ENCODE measurements around the gene AQP1.

The AQP1 gene

DNA sequence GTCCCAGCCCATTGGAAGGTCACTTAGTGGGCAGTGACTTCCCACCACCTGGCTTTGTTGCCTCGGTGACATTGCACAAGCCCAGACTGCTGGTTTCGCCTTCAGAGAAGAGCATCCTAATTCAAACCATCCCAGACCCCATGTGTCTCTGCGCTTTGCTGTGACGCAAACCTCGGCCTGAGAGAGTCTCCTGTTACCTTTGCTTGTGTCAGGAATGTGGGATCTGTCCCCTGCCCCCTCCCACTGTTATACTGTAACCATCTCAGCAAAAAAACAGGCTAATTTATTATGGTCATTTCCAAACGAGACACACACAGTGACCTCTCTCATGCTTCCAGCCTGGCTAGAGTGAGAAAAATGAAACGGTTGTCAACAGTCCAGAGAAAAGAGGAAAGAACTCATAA is 25.0 kb upstream of the AQP1 start:
- no peak for DNase-seq

DNA sequence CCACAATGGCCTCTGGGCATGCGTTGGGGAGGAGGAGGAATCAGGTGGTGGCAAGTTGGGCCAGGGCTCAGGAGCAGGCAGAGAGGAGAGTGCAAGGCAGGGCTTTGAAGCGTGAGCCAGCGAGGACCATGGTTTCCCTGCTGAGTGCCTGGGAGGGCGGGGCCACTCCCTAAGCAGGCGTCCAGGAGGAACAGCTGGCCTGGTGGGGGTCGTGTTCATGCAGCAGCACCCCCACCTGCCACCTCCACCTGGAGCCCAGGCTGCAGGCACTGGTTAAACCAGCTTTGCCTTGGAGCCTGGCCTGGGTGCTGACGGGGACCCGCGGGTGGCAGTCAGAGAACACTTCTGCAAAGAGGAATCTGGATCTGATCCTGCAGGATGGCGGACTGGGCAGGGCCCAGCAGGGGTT is 24.2 kb upstream of the AQP1 start:
- no peak for DNase-seq

DNA sequence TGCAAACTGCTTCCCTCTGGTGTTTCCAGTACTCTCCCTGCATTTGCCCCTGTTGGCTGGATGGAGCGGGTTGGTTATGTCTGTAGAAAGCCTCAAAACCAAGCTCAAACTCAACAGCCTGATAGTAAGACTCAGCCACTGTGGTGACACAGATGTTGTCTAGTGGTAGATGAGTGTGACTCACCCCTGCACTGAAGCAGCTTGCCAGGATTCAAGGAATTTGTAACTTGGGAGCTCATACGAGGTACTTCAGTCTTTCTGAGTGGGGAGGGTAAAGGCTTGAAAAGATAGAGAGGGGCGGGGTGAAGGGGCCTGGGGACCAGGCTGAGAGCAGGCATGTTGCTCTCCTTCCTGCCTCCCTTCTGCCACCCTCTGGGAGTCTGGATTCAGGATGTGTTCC is 22.9 kb upstream of the AQP1 start:
- DNase-seq: no peak

DNA sequence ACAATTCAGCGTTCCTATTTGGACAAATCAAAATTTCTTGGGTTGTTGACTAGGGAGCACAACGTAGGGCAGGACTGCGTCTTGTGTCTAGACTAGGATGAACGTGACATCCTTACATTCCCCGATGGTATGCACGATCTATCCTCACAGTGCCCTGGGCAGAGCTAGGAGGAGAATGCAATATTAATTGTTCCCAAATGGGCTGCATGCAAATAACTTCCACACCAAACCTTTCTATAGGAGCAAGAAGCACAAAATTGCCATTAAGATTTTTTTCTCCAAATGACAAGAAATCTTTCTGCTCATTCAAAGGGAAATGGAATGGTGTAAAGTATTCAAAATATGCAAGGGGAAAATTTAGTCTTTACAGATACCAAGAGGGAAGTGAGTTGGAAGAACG is 21.4 kb upstream of the AQP1 start:
- DNase-seq: no peak

DNA sequence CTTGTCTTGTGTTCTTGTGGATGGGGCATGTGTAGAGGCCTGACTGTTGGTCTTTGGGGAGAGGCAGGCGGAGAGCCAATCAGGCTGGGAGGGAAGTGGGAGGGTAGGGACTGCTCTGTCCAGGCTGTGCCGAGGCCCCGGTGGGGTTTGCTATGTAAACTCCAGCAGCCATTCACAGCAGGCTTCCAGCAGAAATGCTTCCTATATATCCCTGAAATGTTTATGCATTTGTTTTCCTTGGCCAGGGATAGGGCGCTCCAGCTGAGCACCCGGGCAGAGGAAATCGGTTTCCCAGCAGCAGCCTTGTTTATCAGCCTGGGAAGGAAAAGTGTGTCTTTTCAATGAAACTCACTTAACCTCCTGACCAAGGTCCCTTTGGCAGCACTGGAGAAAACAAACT is 18.3 kb upstream of the AQP1 start:
- DNase-seq: no peak

DNA sequence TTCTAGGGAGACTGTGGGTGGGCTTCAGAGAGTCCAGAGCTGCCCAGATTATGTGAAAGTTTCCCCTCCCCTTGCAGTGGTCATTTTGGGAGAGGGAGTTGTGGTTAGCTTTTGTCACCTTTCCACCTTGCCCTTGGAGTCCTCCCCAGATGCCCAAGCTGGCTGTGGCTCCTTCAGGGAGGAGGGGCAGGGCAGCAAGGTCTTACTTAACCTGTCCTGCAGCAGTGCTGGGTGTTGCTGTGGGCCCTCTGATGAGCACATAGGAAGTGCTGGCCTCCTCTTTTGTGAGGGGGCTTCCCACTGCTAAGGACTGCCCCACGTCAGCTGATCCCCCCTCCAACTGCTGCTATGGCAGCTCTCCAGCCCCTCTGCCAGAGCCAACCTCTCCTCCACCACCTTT is 17.6 kb upstream of the AQP1 start:
- DNase-seq: no peak

DNA sequence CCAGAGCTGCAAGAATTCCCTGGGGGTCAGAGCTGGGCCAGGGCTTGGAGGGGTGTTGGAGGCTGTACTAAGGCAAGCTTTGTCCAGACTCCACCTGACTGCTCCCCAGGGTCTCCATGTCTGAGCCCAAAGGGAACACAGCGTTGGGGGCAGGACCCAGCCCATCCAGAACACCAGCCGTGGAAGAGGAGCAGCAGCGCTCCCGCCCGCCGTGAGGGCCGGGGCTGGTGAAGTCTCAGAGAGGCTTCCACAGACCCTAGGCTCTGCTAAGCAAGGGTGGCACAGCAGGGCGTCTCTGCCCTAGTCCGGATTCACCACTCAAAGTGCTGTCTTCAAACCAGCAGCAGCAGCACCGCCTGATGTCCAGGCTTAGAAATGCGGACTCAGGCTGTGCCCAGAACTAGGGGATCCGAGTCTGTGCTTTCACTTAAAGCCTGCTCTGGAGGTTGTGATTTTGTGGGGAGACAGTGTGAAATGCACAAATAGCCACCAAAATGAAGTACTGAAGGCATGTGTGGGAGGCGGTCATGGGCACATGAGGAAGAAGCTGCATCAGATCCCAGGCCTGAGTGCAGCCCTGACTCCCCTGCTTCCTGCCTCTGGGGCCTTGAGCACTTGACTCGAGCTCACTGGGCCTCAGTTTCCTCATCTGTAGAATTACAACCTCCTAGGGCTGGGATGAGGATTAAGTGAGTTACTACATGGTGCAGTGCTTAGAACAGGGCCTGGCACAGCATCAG is 16.6 kb upstream of the AQP1 start:
- no peak for DNase-seq

DNA sequence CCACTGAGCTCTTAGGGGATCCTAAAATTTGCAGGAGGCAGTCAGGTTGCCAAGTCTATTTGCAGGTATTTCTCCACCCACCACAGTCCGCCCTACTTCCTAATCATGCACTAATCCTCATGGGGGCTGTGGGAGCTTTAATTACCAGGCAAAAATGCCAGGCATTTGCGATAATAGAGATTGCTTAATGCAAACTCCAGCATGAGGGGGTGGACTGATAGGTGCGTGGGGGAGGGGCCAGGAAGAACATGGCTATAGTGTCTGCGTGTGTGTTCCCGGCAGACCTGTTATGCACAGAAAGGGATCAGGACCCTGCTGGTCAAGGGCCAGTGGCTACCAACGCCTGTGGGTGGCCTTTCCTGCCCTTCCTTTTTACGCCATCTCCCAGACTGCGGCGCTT is 15.6 kb upstream of the AQP1 start:
- no peak for DNase-seq

DNA sequence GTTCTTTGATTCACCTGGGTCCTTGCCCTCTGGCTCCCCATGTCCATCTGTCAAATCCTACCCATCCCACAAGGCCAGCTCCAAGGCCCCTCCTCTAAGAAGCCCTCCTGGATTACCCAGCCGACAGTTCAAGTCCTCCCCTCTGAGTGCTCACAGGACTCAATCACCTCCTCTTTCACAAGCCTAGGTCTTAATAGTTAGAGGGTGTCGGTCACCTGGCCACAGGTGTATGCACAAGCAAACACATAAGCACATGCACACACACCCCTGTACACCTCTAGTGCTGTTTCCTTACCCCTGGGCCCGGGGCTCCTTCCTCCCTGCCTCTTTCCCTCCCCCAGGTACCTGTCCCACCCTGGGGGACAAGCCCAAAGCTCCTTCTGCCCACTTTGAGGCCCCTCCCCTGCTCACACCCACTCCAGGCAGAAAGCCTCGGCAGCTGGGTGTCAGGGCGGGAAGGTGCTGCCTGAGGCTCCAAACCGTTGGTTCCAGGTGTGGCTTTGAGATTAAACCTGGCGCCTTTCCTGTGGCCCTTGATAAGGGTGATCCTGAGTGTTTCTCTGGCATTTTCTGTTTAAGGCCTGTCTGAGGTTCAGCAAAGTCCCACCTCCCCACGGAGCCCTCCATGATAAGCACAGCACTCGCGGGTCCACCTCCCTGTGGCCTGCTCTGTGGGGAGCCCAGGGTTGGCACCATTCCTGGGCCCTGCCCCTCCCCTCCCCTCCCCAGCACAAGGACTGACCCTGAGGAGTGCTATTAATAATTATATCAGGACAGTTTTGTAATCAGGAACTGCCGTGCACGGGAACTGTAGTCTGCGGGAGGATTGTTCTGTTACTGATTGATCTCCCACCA is 14.6 kb upstream of the AQP1 start:
- no peak for DNase-seq

DNA sequence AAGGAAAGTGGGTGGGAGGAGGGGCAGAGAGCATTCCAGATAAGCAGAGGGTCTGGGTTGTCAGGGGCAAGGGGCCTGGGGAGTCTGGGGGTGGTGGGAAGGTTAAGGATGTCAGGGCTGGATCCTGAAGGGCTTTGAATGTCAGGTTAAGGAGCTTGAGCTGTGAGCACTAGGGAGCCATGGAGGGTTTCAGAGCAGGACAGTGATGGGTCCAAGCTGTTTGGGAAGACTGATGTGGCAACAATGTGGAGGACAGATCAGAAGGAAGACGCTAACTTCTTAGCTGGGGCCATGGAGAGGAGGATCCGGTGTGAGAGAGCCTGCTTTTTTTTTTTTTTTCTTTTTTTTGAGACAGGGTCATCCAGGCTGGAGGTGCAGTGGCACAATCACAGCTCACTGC is 13.9 kb upstream of the AQP1 start:
- no peak for DNase-seq

DNA sequence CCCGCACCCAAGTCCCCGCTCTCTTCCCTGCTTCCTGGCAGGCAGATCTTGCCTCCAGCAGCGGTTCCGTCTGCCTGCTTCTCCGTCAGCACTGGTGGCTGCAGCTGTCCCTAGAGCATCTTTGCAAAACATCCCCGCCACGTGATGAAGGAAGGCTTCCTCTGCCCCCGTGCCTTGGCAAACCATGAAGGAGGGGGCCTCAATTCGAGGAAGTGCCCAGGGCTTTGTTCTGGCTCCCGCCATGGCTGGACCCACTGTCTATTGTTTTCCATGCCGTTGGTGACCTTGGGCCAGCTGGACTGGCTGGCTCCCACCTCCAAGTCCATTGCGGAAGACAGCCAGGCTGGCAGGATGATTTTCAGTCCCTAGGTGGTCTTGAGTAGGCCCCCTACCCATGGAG is 13.2 kb upstream of the AQP1 start:
- DNase-seq: no peak

DNA sequence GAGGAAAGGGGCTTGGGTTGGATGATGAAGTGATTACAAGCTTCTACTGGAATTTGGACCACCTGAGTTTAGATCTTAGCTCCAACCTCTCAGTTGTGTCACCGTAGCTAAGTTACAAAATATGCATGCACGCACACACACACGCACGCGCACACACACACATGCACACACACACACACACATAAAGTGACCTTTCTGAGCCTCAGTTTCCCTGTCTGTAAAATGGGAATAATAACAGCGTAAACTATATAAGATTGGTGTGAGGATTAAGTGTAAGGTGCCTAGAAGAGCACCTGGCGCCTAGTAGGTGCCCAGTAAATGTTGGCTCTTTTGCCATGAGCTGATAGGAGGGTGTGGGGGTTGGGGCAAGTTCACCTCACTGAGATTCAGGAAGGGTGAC is 12.6 kb upstream of the AQP1 start:
- no peak for DNase-seq

DNA sequence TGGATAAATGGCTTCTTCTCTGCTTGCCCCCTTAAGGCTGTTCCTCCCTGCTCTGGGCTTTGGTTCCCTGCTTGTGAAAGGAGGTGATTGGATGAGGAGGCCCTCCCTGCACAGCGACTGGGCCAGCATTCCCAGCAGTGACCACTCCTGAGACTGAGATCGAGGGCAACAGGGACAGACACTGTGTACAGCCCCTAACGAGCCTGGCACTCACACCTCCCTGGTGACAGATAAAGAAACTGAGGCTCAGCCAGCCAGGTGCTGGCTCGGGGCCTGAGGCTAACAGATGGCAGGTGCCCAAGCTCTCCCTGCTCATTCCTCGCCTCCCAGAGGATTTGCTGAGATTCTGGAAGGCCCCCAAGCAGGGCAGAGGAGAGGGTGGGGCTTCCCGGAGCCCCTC is 12.0 kb upstream of the AQP1 start:
- no peak for DNase-seq

DNA sequence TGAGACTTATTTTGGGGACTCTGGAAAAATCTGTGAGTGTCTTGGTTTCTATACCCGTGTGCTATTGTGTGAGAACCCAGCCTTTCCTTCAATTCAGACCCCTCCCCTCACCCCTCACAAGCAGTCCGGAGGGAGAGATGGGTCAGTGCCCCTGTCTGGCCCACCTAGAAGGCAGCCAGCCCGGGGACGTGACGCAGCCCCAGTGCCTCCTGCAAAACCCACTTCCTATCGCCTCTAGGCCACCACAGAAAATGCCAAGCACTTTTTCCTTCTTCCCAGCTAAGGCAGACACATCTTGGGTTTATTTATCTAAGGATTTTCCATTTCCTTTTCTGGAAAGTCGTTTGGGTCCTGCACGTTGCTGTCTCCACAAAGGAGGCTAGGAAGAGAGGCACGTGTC is 11.6 kb upstream of the AQP1 start:
- DNase-seq: no peak

DNA sequence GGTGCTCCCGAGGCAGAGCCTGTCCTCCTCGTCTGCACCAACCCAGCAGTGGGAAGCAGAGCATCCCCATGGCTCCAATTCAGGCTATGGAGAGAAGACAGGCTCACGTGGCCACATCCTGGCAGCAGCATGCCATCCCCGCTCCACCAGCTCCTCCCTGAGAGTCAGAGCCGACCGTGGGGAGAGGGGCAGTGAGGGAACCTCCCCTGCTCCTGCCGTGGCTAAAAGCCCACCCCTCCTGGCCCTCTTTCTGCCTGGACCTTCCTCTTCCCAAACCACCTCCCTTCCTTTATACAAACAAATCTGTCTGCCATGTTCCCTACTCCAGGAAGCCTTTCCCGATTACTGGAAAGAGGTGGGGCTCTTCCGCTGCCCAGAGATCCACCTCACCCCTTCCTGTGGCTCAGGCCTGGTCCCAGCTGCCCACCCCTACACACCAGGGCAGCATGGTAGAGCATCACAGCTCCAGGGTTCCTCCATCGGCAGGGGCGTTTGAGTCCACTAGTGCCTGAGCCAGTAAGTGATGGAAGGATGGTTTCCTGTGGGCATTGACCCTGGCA is 10.8 kb upstream of the AQP1 start:
- DNase-seq: no peak

DNA sequence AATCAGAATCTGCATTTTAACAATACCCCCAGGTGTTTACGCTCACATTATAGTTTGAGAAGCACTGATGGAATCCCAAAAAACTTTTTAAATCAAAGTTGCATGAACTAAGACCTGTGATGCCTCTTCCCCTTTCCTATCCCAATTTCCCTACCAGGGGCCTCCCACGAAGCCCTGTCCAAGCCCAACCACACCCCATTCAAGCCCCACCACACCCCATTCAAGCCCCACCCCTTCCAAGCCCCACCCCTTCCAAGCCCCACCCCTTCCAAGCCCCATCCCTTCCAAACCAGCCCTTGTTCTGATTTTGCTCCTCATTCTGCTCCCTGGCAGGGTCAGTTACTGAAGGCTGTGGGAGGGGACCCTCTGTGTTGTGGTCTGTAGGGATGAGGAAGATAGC is 9.8 kb upstream of the AQP1 start:
- DNase-seq: no peak

DNA sequence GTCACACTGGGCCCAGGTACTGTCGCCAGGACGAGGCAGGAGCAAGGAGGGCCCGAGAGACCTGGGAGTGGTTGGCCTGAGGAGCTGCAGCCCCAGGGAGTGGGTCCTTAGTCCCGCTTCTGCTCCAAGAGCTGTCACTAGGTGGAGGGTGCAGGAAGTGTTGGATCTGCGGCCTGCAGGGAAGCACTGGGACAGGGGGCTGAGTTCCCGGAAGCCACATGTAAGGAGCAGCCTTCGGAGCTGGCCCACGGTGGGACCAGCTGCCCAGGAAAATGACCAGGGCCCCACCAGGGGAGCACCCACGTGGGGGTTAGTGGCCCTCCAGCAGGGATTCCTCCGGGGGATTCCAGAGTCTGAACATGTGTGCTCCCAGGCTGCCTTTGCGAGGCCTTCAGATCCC is 9.2 kb upstream of the AQP1 start:
- no peak for DNase-seq

DNA sequence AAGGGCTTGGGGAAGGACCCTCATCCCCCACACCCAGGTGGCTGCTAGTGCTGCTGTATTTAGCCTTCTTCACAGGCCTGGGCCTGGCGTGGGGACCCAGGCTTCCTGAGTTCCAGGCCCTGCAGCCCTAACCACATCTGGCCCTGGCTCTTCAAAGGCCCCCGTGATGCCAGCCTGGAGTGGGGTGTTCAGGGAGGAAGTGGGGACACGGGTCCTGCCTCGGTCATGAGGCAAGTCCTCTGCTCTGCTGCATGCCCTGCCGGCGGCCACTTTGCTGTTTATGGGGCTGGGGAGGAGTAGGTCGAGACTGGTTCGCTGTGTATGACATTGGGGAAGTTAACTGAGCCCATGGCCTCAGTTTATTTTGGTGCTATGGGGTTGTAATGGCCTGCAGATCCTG is 8.5 kb upstream of the AQP1 start:
- no peak for DNase-seq

DNA sequence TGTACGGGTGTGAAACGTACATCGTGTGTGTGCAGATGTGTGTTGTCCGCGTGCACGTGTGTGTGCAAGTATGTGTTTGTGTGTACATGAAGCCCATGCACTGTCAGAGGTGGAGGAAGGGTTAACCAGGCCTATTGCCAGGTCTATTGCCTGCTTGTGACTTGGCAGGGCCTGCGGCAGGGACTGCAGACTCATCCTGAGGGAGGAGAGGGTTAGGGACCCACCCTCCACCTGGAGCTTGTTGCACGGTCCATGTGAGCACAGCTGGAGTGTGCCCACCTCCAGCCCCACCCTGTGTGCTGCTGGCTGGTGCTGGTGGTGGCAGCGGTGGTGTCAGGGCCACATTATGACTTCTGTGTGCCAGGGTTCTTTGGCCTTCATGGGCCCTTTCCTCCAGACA is 7.1 kb upstream of the AQP1 start:
- DNase-seq: no peak

DNA sequence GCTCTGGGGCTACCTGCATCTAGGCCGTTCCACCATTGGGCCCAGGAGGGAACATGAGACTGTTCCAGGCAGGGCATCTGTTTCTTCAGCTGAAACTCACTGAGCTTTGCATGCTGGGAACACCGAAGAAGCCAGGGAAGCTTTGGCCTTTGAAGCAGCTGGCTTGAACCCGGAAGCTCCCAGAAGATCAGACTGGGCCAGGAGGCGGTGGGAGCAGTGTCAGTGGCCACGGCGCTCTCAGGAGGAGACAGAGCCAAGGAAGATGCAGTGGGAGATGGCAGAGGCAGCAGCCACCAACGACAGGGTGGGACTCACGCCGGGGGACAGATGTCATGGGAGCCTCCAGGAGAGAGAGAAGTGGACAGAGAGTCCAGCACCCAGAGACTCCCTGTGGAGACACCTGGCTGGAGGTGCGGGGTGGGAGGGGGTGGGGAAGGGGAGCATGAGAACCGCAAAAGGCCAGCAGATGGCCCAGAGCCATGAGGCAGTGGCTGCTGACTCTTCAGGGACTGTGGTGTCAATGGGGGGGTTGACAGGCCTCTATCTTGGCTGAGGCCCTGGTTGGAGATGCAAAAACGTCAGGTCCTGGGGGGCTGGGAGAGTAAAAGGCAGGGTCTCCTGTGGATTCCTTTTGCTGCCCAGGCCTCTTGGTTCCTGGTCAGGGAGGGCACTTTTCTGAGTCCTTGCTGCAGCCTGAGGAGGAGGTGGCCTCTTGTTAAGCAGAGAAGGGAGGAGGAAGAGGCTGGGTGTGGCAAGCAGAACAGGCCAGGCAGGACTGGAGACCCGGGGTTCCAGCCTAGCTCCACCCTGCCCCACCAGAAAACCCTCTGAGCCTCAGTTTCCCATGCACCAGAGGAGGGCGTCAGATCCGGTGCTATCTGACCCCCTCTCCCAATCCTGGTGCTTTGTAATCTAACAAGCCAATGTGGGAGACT is 6.3 kb upstream of the AQP1 start:
- no peak for DNase-seq

DNA sequence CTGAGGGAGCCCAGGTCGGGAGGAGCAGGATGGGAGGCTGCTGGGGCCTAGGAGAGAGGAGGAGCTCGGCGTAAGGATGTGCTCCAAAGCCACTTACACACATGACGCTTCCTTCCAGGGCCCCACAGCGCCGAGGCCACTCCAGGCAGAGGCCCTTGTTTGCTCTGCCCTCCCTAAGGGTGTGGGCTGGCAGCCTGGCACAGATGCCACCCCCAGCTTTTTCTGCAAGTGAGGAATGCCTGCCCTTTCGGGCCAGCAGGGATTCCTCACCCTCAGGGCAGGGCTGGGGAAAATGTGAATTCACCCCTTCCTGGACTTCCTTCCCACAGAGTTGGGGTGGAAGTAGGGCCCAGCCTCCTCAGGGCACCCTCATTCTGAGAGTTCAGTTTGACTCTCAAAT is 5.6 kb upstream of the AQP1 start:
- DNase-seq: no peak

DNA sequence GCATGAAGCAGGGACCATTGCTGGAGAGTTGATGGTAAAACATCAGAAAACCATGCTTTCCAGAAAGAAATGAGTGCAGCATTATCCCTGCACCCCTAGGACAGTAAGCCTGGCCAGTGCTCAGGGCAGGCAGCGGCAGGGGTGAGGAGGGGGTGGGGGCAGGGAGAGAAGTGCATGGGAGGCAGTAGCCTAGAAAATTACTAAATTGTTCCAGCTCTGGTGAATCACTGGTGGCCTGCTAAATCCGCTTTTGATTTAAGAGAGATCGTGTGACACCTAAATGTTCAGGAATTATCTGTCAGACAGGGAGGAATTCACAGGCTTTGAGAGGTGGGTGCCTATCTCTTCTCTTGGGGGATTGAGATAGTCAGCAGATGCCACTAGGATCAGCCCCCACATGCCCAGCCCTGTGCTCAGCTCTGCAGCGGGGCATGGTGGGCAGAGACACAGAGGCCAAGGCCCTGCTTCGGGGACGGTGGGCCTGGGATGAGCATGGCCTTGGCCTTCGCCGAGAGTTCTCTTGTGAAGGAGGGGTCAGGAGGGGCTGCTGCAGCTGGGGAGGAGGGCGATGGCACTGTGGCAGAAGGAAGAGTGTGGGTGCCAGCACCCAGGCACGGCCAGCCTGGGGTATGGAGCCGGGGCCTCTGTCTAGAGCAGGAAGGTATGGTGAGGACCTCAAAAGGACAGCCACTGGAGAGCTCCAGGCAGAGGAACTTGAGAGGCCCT is 5.0 kb upstream of the AQP1 start:
- no peak for DNase-seq
